ENCODE measurements around the gene H6PD. TPM values are rescaled to one million over a fixed set of nuclear protein-coding genes. Genes with fewer than 3 reads are reported as not detected.

Gene H6PD
- total RNA-seq, 2 experiments from 2014 or later = 6.5 to 7.1 TPM

GRCh38 chr1:9202240-9202870 lies 32.2 kb upstream of the H6PD start:
- ChIA-PET CTCF (interaction anchor here (0.6 to 1.7 kb wide), 5 partner anchors 10 to 303 kb away, joined by 3 to 5 read pairs (median 3); no protein-coding TSS in a partner anchor), POLR2A (interaction anchor here (0.7 kb wide), 1 partner anchor 31 kb away, joined by 3 read pairs; no protein-coding TSS in a partner anchor)

GRCh38 chr1:9203511-9203982 lies 31.0 kb upstream of the H6PD start:
- ChIA-PET CTCF (no interaction called here), POLR2A (no interaction called here)

GRCh38 chr1:9204156-9204720 lies 30.3 kb upstream of the H6PD start:
- ChIA-PET POLR2A (no interaction called here), CTCF (no interaction called here)

- POLR2A ChIA-PET = no interaction called here
These were observed 27.5 kb upstream of the H6PD start for GRCh38 chr1:9207086-9207485.

GRCh38 chr1:9207715-9208114 lies 26.9 kb upstream of the H6PD start:
- CTCF ChIA-PET = no interaction called here
- POLR2A ChIA-PET = no interaction called here

More at GRCh38 chr1:9207086-9207485, 27.5 kb upstream of the H6PD start:
- CTCF ChIA-PET = interaction anchor here (1.5 kb wide), 1 partner anchor 11 kb away, joined by 3 read pairs; no protein-coding TSS in a partner anchor

- ChIA-PET CTCF (interaction anchor here (0.9 to 1.1 kb wide), 2 partner anchors 17 to 101 kb away, joined by 3 read pairs; no protein-coding TSS in a partner anchor), POLR2A (no interaction called here)
These were observed 23.2 kb upstream of the H6PD start for GRCh38 chr1:9211291-9211811.

- CTCF ChIA-PET = interaction anchor here (1.4 kb wide), 1 partner anchor 11 kb away, joined by 3 read pairs; no protein-coding TSS in a partner anchor
- POLR2A ChIA-PET = no interaction called here
These were observed 21.8 kb upstream of the H6PD start for GRCh38 chr1:9212735-9213134.

GRCh38 chr1:9213956-9214355 lies 20.6 kb upstream of the H6PD start:
- POLR2A ChIA-PET = no interaction called here
- CTCF ChIA-PET = no interaction called here

GRCh38 chr1:9218917-9219316 lies 15.7 kb upstream of the H6PD start:
- POLR2A ChIA-PET = no interaction called here
- CTCF ChIA-PET = interaction anchor here (0.6 to 0.7 kb wide), 3 partner anchors 14 to 335 kb away, joined by 3 to 4 read pairs (median 3); no protein-coding TSS in a partner anchor

- POLR2A ChIA-PET = no interaction called here
- CTCF ChIA-PET = no interaction called here
These were observed 11.5 kb upstream of the H6PD start for GRCh38 chr1:9222846-9223625.

GRCh38 chr1:9224664-9225410 lies 9.7 kb upstream of the H6PD start:
- ChIA-PET CTCF (interaction anchor here (0.5 kb wide), 1 partner anchor 149 kb away, joined by 3 read pairs; no protein-coding TSS in a partner anchor), POLR2A (no interaction called here)

GRCh38 chr1:9225411-9225785 lies 9.2 kb upstream of the H6PD start:
- ChIA-PET CTCF (no interaction called here), POLR2A (no interaction called here)

- CTCF ChIA-PET = interaction anchor here (0.6 kb wide), 1 partner anchor 18 kb away, joined by 3 read pairs; no protein-coding TSS in a partner anchor
- POLR2A ChIA-PET = no interaction called here
These were observed 6.0 kb upstream of the H6PD start for GRCh38 chr1:9228609-9229008.

- ChIA-PET CTCF (no interaction called here), POLR2A (interaction anchor here (0.6 kb wide), 1 partner anchor 33 kb away, joined by 4 read pairs; no protein-coding TSS in a partner anchor)
These were observed 5.0 kb upstream of the H6PD start for GRCh38 chr1:9229549-9229948.

GRCh38 chr1:9230869-9231533 lies 3.6 kb upstream of the H6PD start:
- CTCF ChIA-PET = no interaction called here
- POLR2A ChIA-PET = no interaction called here

GRCh38 chr1:9231648-9232332 lies 2.8 kb upstream of the H6PD start:
- ChIA-PET CTCF (no interaction called here), POLR2A (no interaction called here)

- ChIA-PET POLR2A (no interaction called here), CTCF (interaction anchor here (0.6 to 2.4 kb wide), 6 partner anchors 15 to 287 kb away, joined by 3 to 10 read pairs (median 4); no protein-coding TSS in a partner anchor)
These were observed 1.2 kb upstream of the H6PD start for GRCh38 chr1:9233241-9233941.

GRCh38 chr1:9233942-9234222 lies 692 bp upstream of the H6PD start:
- POLR2A ChIA-PET = no interaction called here
- CTCF ChIA-PET = interaction anchor here (0.6 to 2.4 kb wide), 8 partner anchors 13 to 287 kb away, joined by 3 to 10 read pairs (median 3); no protein-coding TSS in a partner anchor
